HG03064 (cell line): Measurements from ENCODE around the gene TPCN1.
A peak's percentile ranks its signal among the peaks of the same experiment; 100 is the strongest.

Source experiments
- ATAC-seq: cut with Tn5 transposase; IDR thresholded peaks from one replicate; pipeline ENCODE4 v1.9.1; 2021; ENCODE audit warnings: low read depth; ENCODE audit not compliant: unreplicated experiment

The TPCN1 gene

DNA sequence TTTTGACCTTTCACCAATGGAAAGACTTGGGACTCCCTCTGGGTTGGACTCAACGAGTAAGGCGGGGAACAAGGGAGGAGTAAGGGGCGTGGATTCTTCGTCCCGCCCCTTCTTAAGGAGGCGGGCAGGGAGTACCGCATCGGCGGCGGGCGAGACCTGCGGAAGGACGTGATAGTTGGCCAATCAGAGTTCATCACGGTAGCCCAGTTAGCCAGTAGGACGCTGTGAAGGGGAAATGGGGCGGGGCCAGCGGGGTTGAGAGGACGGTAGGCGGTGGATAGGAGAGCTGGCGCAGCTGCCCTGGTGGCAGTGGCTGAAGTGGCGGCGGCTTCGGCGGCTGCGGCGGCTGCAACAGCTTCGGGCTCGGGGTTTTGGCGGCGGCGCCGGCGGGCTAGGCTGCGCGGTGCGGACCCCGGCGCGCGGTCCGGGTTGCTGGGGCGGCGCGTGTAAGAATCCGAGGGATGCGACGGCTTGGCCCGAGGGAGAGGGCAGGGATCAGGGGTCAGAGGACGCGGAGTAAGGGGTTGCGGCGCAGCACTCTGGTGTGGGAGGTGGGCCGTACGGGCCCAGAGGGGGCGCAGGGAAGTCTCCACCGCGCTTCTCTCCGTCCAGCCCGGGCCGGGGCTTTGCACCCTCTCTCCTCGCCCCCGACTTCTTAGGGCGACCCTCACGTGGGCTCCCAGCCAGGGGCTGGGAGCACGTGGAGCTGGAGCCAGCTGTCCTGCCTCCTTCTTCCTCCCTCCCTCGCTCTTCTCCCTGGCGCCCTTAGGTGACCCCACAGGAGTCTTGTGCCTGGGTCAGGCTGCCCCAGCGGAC, at the start of gene TPCN1:
TPCN1 (plus strand) TSS at position 284 of the 816 bp plus-strand sequence. CDS start 5,389 bp downstream, outside the sequence.
- ATAC-seq = peak; percentile 84

DNA sequence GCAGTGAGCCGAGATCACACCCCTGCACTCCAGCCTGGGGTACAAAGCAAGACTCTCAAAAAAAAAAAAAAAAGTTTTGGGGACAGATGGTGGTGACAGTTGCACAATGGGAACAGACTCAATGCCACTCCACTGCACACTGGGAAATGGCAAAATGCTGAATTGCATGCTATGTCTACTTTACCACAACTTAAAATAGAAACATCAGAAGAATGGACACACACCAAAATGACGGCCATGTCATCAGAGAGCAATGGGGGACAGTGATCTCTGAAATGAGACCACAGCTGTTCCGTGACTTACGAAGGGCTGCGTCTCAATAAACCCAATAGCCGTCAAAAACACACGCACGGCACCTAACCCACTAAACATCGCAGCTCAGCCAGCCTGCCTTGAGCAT, 49.7 kb upstream of the TPCN1 start:
- no peak for ATAC-seq

DNA sequence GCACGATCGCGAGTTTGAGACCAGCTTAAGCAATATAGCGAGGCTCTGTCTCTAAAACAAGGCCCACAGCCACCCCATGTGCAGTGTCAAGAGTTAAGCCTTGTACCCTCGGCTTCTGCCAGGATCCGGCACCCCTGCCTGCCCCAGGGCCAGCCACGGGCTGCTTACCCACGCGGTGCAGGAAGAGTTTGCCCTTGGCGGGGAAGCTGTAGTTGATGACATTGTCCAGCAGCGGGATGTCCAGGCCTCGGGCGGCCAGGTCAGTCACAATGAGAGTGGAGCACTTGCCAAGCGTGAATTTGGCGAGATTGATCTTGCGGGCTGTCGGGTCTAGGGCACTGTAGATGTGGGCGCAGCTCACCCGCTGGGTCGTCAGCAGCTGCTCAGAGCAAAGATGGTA, 49.1 kb upstream of the TPCN1 start:
- ATAC-seq = no peak

DNA sequence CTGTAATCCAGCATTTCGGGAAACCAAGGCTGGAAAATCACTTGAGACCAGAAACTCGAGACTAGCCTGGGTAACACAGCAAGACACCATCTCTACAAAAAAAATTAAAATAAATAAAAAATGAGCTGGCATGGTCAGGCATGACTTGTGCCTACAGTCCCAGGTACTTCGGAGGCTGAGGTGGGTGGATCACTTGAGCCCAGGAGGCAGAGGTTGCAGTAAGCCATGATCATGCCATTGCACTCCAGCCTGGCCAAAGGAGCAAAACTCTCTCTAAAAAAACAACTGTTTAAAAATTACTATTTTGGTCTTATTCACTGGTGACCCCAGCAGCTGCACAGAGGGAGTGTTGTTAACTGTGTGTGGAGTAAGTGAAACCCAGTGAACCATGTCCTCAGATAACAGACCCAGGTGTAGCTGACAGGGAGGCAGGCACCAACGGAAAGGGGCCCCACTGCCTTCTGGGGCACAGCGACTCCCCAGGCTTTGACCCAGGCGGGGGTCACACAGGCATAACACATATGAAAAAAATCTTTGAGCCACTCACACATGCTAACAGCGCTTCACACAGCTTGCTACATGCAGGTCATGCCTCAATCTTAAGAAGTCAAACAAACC, 48.1 kb upstream of the TPCN1 start:
- no peak for ATAC-seq

DNA sequence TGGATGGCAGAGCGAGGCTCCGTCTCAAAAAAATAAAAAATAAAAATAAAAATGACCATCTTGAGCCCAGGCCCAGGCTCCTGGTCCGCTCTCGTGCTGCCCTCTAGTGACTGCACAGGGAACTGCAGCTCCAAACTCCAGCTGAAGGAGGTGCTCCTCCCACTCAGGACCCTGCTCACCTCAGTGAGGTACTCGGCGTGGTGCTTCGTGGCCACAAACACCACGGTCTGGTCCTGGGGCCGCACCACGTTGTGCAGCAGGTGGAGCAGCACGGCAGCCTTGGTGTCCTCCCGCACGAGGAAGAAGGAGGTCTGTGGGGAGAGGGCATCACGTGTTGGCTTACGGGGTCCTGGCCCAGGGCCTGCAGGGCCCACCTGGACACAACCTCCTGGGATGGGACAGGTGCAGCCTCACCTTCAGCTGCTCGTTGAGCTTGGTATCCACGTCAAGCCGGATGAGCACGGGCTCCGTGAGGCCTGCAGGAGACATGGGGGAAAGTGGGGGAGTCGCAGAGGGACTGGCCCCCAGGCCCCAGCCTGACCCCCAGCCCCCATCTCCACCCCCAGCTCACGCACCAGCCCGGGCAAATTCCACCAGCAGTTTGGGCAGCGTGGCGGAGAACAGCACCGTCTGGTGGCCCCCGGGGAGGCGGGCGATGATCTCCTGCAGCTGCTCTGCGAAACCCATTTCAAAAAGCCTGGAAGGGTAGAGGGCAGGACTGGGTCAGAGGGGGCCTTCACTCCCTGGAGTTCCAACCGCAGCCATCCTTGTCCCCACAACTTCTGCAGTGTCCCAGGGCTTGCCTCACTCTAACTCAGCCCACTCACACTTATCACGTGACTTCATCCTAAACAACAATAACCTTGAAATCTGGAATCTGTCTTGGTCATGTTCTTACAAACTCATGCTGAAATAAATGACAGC, 46.5 kb upstream of the TPCN1 start:
- no peak for ATAC-seq

DNA sequence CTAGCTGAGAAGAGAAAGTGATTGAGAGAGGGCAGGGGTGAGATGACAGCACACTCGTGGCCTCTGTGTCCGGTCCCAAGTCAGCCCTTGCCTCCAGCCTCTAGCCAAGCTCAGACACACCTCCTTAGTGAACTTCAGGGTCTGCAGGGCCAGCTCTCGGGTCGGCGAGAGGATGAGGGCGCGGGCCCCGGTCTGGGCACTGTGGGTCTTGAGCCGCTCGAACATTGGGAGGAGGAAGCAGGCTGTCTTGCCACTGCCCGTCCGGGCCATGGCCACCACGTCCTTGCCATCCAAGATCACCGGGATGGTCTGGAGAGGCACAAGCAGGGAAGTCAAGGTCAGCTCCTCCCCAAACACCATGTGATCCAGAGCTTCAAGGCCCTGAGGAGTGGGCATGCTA, 42.2 kb upstream of the TPCN1 start:
- ATAC-seq = no peak

DNA sequence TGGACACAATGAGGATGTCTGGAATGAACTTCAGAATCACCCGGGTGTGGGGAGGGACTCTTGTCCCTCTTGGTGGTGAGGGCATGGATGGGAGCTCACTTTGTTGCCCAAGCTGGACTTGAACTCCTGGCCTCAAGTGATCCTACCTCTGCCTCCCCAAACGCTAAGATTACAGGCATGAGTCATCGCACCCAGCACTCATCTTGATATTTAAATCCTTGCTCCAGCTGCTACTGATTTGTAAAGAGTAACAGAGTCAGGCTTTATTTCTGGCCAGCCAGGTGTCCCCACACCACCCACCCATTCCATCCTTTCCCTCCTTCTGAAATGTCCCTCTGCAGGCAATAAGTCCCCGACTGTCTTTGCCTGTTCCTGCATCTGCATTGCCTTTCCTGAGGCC, 40.9 kb upstream of the TPCN1 start:
- ATAC-seq = no peak

DNA sequence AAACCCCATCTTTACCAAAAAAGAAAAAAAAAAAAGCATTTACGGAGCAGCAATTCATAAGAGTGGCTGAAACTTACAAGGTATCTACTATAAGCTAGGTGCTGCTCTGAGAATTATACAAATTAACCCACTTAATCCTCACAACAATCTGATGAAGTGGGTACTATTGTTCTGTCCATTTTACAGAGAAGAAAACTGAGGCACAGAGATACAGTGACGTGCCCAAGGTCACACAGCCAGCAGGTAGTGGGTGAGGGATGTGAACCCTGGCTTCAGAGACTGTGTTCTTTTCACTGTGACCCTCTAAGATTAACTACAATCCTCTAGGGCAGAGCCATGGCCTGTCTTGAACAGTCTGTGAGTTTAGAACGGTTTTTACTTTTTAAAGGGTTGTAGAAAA, 39.3 kb upstream of the TPCN1 start:
- ATAC-seq = no peak

DNA sequence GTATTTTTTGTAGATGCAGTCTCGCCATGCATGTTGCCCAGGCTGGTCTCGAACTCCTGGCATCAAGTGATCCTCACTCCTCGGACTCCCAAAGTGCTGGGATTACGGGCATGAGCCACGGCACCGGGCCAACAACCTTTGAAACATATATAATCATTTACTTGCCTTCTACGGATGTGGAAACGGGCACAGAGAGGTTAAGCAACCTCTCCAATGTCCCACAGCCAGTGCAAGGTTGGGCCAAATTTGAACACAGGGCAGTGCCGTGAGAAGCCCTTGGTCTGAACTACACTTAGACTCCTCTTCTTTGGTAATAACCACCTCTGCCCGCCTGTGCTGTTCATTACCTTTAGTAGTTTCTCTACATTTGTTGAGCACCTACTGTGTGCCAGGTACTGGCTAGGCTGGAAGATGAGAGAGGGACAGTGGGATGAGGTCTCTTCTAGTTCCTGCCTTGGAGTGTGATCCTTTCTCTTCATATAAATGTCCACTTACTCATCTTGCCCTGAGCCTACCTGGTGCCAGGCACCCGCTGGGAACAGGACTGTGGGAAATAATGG, 38.2 kb upstream of the TPCN1 start:
- ATAC-seq = no peak

DNA sequence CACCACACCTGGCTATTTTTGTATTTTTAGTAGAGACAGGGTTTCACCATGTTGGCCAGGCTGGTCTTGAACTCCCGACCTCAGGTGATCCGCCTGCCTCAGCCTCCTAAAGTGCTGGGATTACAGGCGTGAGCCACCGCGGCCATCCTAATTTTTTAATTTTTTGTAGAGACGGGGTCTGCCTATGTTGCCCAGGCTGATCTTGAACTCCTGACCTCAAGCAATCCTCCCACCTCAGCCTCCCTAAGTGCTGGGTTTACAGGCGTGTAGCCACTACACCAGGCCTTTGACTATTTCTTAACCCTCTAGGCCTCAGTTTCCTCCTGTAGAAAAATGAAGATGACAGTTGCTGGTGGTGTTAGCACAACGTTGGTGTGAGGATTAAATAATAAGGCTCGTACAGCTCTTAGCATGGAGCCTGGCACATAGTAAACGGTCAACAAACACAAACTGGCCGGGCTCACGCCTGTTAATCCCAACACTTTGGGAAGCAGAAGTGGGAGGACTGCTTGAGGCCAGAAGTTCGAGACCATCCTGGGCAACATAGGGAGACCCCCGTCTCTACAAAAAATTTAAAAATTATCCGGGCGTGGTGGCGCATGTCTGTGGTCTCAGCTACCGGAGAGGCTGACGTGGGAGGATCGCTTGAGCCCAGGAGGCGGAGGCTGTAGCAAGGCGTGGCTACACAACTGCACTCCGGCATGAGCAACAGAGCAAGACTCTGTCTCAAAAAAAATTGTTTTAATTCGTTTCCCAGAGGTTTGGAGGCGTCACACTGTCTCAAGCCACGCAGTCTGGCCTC, 37.0 kb upstream of the TPCN1 start:
- peak; percentile 43 for ATAC-seq

DNA sequence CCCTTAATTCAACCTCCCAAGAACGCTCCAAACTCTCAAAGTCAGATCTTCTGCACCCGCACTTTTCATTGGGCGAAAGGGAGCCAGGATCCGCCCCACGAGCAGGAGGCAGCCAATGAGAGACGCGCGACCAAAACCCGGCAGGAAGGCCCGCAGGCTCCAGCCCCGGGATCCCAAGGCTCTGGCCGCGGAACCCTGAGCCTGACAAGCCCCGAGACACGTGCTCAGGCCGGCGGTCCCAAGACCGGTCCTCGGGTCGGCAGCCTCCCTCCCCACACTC, 36.4 kb upstream of the TPCN1 start:
- peak; percentile 70 for ATAC-seq

DNA sequence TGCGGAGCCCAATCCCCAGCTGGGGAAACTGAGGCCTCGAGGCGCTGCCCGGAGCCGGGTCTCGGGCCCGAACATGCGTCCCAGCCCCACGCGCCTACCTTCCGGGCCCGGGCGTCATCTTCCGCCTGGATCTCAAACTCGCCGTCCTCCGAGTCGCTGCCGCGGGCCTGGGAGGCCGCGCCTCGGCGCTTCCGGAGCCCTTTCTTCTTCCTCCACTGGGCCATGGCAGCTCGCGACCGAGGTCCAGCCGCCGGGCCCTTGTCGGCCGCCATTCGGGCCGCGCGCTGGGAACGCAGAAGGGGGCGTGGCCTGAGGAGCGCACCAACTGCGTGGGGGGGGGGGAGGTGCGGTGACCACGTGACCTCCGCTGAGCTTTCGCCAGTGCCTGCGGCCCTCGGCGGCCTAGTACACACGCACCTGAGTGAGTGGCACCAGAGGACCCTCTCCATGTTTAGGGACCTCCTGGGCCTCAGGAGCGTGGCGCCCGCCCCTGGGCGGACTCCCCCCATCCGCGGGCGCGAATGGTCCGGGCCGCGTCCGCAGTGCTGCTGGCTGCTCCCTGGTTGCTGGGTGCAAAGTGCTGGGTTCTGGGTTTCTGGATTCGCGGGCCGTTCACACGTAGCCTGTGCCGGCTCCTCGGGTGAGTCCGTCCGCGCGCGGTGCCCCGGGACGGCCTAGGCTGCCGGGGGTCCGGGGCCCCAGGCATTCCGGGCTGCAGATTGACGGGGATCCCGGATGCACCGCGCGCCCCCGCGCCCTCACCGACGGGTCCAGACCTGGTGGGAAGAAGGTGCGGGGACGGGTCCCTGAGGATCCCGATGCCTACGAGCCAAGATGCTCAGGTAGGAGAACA, 35.9 kb upstream of the TPCN1 start, which contains the start of the genes DDX54 and RITA1:
DDX54 (minus strand) TSS at position 299 of the 853 bp plus-strand sequence; CDS start at position 272, 27 bp downstream.
RITA1 (plus strand) TSS at position 542 of the 853 bp plus-strand sequence. CDS start 1,026 bp downstream, outside the sequence.
- ATAC-seq = peak; percentile 42

DNA sequence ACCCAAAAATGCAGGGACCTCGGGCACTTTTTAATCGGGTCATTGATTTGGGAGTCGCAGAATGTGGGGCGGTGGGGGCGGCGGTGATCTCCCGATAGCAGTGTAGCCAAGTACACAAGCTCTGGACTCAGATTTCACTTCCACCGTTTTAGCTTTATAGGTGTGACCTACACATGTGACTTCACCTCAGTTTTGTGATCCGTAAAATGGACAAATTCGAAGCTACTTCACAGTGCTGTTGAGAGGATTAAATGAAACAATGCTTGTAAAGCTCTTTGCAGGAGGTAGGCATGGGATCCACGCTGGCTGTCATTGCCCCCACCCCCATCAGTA, 35.3 kb upstream of the TPCN1 start:
- ATAC-seq = no peak

DNA sequence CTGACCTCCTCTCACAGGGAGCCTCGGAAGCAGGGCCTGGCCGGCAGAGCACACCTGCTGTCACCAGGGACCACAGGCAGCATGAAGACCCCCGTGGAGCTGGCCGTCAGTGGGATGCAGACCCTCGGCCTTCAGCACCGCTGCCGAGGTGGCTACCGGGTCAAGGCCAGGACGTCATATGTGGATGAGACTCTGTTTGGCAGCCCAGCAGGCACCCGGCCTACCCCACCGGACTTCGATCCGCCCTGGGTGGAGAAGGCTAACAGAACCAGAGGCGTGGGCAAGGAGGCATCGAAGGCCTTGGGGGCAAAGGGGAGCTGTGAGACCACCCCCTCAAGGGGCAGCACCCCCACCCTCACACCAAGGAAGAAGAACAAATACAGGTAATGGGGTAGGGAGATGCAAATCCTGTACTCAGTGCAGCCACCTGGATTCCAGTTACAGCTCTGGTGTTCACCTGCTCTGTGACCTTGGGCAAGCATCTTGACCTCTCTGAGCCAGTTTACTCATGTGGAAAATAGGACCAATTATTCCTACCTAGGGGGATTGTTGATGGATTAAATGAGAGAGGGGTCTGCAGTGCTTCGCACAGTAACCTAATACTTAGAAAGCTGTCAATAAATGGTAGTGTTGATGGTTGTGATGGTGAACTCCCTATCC, 34.5 kb upstream of the TPCN1 start:
- no peak for ATAC-seq

DNA sequence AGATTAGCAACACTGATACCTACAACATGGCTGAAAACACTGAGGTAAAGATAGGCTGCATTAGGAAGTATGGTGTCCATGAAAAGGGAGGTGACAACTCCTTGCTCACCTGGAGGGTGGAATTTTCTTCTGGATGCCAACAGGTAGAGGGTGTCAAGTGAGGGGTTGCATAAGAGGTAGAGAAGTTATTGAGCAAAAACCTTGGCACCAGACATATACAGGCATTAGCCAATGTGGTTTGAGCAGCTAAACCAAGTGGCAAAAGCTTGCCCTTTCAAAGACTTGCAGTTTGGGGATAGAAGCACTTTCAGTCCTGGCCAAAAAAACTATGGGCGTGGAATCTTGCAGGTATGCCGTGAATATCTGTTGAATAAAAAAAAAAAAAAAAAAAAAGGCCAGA, 31.9 kb upstream of the TPCN1 start:
- no peak for ATAC-seq

DNA sequence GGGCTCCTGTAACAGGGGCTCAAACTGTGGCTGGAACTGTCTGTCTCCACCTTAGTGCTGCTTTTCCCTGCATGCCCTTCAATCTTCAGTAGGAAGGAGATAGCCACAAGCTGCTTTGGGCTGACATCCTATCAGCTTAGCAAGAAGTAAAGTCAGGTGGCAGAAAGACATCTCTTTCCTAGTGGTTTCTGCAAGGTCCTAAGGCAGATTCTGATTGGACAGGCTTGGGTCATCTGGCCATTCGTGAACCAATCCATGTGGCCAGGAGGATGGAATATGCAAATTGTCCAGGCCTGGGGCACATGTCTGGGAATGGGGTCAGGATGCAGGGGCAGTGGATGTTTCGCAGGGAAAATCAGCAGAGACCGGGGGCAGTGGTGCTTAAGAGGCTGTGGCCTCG, 30.5 kb upstream of the TPCN1 start:
- ATAC-seq = no peak

DNA sequence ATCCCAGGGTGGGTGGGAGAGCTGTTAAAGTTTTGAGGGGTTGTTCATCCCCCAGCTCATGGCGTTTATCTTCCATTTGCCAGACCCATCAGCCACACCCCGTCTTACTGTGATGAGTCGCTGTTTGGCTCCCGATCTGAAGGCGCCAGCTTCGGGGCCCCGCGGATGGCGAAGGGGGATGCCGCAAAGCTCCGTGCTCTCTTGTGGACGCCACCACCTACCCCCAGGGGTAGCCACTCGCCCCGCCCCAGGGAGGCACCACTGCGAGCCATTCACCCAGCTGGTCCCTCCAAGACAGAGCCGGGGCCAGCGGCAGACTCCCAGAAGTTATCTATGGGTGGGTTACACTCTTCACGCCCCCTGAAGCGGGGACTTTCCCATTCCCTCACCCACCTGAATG, 30.0 kb upstream of the TPCN1 start:
- ATAC-seq = no peak

DNA sequence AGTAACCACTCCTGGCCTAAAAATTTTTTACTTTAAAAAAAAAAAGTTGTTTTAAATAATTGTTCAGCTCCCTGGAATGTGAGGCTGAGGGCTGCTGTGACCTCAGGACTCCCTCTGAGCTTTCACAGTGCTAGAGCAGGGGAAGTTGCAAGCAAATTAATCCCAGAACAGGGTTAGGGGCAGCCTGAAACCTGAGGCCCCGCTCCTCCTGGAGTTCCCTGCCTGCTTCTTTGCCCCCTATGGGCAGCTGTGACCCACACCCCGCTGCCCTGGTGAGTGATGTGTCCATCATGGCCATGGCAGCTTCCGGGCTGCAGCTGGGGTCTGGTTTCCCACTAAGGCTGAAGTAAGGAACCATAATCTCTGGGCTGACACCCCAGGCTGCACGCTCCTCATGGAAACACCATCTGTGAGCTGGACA, 26.3 kb upstream of the TPCN1 start:
- ATAC-seq = no peak

DNA sequence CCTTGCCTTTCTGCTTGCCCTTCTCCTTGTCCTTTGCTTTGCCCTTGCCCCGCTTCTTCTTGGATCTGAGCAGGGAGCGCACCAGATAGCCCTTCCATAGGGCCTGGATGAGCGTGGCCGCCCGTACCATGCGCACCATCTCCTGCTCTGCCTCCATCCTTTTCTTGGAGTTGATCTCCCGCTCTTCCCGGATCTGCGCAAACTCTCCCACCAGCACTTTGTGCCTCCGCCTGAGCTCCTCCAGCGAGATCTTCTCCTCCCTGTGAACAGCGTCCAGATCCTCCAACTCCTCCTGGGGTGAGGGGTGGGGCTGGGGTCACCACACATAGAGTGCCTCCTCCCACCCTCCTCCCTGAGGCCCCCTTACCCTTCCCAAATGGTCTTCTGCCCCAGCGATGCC, 25.7 kb upstream of the TPCN1 start:
- no peak for ATAC-seq
